Fibroblast of gingiva (primary cell): ENCODE data around the gene CCDC28B.
A peak's percentile ranks its signal among the peaks of the same experiment; 100 is the strongest.
"Not testable (repeated sequence)": the region's sequence is repeated elsewhere in the genome, so short reads cannot be mapped to it uniquely, and the experiment has no call there.

Experiments
- DNase-seq: peaks from one replicate; pipeline ENCODE4 v3.0.0-alpha.2; 2011; ENCODE audit warnings: low read depth

Gene CCDC28B

DNA sequence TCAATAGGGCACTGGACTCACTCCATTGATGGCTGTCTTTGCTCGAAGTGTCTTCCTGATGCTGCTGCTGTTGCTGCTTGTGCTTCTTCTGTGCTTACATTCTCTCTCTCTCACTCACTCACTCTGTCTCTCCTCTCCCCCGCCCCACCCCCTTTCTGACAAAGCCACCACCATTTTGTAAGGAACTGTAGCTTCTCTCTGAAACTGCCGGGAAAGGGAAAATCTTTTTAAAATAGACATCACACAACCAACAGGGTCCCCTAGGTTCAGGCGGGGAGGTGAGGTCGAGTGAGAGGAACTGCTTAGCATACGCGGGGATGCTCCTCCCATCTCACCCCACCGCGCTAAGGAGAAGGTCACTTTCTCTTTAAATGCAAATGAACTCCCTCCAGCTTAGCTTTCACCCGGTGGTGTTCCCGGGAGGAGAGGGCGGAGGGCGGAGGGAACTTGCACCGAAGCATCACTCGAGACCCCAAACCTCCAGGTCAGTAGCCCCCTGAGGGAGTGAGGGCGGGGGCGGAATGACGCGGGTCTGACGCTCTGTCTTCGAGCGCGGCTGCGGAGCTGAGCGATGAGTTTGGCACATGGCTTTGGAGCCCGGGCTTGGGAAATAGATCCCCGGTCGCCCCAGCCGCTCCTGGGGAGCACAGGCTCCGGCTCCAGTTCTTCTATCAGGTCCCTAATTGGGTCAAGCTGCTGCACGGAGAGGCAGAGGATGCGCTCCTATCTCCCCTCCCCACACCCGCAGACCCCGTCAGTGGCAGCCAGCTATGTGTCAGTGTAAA is at the start of gene CCDC28B:
Gene CCDC28B, plus strand, starts transcription at position 370 of the 785 bp plus-strand sequence. CDS start 1,341 bp downstream, outside the sequence.
- DNase-seq, result peak; percentile 67

DNA sequence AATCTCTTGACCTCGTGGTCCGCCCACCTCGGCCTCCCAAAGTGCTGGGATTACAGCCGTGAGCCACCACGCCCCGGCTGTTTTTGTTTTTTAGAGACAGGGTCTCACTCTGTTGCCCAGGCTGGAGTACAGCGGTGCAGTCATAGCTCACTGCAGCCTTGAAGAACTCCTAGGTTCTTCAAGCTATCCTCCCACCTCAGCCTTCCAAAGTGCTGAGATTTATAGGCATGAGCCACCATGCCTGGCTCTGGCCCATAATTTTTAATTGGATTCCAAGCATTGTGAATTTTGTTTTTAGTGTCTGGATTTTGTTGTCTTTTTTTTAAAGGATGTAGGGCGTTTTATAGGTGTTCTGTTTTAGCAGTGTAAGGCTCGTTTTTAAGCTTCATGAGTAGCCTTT is 49.5 kb upstream of the CCDC28B start:
- no peak for DNase-seq

DNA sequence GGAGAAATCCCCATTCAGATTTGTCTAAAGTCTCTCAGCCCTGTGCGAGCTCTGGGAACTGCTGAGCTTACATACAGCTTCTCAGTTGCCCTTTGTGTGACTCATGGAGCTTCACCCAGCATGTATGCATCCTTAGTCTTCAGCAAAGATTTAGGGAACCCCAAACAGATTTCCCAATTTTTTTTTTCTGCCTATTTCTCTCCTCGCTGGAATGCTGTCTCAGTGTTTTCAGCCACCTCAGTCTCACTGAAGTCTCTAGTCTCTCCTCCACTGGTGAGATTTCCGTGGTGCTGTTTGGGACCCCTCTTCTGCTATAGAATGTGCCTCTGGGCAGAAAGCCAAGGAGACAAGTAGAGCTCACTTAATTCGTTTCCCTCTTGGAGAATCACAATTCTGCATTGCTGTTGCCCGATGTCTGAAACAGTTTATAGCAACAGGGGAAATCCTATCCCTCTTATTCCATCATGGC is 49.0 kb upstream of the CCDC28B start:
- peak; percentile 29 for DNase-seq

DNA sequence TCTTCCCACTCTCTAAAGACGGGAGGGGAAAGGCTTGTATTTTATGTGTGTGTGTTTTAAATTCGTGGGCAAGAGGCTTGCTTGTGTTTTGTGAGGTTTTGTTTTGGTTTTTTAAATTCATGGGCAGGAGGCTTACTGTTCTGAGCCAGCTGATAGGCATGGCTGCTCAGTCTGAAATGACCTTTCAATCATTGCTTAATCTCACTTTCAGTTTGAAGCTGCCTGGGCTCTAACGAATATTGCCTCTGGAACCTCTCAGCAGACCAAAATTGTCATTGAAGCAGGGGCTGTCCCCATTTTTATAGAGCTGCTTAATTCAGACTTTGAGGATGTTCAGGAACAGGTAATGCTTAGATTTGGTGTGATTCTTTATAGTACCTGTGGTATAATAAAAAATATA is 41.2 kb upstream of the CCDC28B start:
- DNase-seq, result no peak

DNA sequence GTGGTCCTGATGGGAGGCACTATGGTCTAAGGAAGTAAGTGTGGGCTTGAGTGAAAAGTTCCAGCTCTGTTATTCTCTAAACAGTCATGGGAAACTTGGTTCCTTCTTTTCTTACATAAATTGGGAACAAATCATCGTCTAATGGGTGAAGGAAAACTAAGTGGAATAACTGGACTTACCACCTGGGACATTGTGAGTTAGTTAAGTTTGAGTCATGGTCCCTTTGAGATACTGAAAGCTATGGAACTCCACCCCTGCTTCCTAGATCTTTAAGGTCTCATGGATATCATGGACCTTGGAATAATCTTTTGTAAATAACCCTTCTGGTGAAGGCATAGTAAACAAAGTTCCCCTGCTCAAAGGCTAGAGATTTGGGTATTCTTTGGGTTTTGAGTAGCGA is 37.0 kb upstream of the CCDC28B start:
- DNase-seq, result no peak

DNA sequence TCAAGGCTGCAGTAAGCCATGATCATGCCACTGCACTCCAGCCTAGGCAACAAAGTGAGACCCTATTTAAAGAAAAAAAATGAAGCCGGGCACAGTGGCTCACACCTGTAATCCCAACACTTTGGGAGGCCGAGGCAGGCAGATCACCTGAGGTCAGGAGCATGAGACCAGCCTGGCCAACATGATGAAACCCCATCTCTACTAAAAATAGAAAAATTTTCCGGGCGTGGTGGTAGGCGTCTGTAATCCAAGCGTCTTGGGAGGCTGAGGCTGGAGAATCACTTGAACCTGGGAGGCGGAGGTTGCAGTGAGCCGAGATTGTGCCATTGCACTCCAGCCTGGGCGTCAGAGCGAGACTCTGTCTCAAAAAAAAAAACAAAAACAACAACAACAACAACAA is 34.8 kb upstream of the CCDC28B start:
- not testable (repeated sequence) for DNase-seq

DNA sequence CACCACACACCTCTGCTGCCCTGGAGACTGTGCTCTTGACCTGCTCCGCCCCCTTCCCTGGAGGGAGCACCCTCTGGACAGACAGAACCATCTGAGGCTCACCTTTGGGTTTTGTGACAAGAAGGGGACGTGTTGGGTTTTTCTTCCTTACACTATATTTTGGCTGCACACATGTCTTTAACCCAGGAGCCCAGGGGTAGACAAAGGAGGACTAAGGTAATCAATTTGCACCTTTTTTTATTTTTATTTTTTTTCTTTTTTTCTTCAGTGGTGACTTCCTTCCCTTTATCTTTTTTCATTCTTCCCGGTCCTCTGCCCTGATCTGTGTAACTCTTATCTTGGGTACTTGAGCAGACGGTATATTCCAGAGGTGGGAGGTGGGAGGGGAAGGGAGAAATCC is 29.4 kb upstream of the CCDC28B start:
- DNase-seq, result no peak

DNA sequence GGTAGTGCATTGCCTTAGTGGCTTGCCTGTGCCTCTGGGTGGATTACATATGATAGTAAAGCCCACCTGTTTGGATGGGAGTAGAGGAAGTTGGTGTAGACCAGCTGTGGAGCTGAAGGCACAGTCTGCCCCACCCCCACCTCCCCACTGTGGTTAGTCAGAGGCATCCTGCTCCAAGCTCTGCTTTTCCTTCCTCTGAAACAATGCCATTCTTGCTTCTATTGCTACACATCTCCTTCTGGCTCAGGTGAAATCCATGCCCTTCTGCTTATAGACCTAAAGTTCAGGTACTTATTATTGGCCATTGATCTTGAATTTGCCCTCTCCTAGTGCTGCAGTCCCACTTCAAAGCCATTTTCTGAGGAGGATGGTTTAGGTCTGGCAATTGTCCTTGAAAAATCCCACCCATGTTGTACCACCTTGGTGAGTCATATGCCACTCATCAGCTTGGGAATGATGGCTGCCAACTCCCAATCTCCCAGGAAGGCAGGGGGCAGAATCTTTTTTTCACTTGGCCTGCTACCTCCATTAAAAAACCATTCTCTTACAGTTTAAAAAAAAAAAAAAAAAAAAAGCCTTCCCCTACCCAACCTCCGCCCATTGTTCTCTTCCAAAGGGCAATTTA is 27.7 kb upstream of the CCDC28B start:
- DNase-seq, result no peak

DNA sequence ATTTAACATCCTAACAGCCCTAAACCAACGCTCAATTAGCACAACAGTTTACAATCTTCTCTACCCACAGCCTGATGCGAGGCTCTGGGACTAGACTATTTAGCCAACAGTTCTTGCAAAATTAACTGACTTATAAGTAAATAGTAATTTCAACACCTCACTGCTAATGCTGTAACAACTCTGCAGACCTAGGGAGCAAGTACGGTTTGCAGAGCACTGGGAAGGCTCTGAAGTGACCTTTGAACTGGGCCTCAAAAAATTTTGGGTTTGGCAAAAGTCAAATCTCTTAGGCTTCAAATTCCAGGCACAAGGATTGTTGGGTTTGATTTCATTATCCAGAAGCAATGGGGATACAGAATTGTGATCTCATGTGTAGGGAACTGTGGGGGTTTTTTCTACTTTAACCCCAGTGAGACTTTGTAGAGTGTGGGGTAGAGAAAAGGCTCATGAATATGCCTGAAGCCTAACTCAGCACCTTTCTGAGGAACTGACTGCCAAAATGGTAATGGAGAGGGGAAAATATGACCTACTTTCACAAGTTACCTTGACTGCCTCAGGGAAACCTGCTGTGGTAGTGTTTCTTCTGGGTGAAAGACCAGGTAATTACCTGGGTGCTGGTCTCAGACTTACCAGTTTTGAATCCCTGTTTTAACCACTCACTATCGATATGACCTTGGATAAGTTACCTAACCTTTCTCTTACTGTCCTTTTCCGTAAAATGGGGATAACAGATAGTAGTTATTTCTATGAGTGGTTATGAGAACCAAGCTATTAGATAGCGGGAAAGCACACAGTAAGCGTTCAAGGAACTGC is 21.8 kb upstream of the CCDC28B start:
- no peak for DNase-seq

DNA sequence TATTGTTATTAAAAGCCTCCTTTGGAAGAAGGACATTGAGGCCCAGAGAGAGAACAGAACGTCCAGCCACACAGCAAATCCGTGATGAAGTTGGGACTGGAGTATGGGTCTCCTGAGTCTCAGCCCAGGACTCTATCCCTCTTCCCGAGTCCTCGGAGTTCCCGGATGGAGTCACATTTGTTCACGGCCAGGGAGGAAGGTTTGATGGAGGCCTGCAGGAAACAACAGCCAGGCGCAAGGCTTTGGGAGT is 21.3 kb upstream of the CCDC28B start:
- DNase-seq, result no peak

DNA sequence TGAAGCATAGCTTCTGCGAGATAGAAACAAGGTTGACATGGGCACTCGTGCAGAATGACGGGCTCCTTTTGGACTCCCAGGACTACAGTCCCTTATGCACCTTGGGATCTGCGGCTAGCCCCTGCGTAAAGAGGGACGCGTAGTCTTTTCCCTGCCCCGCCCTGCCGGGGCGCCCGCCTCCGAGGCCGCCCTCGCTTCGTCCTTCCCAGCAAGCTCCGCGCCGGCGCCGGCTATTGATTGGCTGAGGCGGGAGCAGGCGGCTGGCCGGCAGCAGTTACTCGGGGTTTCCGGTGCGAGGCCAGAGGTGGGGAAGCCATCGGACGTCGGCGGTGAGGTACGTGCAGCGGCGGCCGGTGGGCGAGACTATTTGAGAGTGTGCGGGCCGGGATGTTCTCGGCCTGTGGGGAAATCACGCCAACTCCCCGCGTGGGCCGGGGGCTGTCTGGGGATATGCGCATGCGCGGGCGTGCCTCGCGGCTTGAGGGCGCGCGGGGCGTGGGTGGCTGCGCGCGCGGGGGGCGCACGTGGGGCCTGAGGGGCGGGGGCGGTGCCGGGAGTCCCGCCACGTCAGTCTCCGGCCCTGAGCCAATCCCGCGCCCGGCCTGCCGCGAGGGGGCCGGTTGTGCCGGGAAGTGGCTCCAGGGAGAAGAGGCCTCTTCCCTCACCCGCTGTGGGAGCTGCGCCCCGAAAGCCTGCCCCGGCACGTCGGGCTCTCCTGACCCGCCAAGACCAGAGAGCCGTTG is 20.8 kb upstream of the CCDC28B start, which contains the start of gene TXLNA:
Gene TXLNA, plus strand, starts transcription at position 233 of the 743 bp plus-strand sequence. CDS start 671 bp downstream, outside the sequence.
- peak; percentile 91 for DNase-seq

DNA sequence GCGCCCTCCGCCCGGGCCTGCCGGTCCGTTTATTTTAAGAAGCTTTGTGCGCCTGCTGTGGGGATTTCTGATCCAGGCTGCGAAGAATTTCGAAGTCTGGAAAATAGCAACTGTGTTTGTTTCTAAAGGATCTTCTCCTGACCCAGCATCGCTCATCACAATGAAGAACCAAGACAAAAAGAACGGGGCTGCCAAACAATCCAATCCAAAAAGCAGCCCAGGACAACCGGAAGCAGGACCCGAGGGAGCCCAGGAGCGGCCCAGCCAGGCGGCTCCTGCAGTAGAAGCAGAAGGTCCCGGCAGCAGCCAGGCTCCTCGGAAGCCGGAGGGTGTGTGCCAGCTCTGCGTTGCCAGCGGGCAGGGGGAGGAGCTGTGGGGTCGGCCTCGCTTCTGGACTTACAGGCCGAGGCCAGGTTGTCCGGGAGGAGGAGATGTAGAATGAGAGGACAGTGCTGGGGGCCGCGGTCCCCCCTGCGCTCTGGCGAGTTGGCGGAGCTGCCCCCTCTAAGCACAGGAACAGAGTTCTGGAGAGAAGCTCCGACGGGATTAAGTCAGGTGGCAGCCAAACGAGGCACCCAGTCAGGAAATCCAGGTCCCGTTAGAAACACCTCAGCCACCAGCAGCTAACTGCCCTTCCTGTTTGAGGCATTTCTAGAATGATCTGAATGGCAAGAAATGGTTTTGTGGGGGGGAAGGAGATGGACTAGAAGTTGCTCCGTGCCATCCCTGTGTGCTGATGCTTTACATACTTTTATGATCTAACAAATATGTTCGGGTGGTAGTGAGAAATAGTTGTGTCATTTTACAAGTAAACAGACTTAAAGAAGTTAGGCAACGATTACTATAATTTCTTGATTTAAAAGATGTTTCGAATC is 20.0 kb upstream of the CCDC28B start:
- DNase-seq, result peak; percentile 86

DNA sequence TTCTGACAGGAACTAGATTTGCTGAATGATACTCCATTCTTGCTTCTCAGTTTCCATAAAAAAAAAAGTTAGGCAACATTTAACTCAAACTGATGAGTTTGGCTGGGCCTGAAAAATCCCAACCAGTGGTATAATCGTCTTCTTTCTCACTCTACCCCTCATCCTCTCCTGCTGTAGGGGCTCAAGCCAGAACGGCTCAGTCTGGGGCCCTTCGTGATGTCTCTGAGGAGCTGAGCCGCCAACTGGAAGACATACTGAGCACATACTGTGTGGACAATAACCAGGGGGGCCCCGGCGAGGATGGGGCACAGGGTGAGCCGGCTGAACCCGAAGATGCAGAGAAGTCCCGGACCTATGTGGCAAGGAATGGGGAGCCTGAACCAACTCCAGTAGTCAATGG is 19.3 kb upstream of the CCDC28B start:
- no peak for DNase-seq

DNA sequence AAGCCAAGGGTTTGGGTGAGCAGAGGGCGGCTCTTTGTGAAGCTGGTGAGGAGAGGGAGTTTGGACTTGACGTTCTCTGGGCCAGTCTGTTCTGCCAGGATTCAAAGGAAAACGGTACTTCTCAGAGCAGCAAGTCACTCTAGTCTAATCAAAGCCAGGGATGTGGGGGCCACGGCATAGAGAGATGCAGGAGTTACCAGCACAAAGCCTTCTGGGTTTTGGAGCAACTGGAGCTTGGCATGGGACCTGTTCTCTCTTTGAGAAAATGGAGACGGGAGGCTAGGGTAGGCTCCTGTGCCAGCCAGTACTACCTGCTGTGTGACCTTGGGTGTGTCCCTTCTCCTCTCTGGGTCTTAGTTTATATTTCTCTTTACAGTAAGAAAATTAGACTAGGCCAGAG is 18.8 kb upstream of the CCDC28B start:
- no peak for DNase-seq

DNA sequence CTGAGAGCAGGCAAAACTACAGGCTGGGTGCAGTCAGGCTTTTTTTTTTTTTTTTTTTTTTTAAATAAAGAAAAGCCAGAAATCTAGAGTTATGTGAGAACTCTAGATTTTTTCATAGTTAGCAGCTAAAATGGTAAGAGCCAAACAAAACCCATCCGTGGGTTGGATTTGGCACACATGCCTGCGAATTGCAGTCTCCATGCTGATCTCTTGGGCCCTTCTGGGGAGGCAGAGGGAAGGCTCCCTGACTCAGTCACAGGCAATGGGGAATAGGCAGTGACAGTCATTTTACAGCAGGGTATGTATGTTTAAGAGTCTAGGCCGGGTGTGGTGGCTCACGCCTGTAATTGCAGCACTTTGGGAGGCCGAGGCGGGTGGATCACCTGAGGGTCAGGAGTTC is 18.3 kb upstream of the CCDC28B start:
- peak; percentile 17 for DNase-seq

DNA sequence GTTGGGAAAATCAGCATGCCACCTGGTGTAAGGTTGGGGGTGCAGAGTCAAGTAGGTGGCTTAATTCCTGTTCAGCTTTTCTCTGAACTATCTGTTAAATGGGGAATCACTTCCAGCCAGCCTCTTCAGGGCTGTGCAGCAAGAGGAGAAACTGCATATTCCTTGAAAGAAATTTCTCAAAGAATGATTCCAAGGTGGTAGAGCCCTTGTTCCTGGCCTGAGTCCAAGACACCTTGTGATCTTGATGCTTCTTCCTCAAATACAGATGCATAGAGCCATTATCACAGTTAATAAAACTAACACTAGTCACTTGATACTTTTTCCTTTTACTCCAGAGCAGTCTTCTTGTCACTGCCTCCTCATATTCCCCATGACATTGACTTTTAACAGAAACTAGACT is 15.7 kb upstream of the CCDC28B start:
- no peak for DNase-seq

DNA sequence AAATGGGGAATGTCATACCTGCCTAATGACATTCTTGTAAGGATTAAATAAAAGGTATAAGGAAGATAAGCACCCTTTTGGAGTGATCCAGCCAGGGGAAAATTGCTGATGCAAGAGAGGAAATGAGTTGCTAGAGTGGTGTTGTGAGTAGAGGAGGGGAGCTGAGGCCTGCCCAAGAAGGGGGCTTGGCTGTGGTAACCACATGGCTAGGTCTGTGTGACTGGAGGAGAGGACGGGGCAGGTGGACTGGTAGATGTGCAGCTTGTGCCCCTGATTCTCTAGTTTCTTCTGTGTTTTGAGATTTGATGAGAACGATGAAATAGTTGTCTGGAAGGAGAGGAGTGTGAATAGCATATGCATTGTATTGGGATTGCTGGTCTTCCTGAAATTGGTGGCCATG is 14.3 kb upstream of the CCDC28B start:
- DNase-seq, result no peak

DNA sequence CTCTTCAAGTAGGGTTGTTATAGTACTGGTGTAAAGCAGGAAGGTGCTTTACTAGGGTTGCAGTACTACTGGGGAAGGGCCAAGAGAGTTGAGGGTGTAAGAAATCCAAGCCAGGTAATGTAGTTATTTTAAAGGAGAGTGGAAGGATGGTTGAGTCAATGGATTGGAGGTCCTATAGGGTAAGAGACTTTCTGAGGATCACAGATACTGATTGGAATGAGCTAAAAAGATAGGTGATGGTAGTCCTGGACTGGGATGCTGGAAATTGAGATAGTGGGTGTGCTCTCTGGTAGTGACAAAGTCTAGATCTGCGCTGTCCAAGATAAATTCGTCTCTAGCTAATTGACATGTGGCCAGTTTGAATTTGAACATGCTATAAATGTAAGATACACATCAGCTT is 13.9 kb upstream of the CCDC28B start:
- DNase-seq, result no peak

DNA sequence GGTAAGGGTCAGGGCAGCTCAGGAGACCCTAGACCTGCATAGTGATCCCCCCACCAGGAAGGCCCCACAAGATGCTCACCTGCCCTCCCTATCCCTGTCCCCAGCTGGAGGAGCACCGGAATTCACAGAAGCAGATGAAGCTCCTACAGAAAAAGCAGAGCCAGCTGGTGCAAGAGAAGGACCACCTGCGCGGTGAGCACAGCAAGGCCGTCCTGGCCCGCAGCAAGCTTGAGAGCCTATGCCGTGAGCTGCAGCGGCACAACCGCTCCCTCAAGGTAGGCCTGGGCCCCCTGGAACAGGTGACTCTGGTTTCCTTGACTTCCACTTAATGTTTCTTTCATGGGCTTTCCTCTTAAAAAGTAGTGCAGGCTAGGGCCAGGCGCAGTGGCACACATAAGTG is 12.5 kb upstream of the CCDC28B start:
- DNase-seq, result no peak

DNA sequence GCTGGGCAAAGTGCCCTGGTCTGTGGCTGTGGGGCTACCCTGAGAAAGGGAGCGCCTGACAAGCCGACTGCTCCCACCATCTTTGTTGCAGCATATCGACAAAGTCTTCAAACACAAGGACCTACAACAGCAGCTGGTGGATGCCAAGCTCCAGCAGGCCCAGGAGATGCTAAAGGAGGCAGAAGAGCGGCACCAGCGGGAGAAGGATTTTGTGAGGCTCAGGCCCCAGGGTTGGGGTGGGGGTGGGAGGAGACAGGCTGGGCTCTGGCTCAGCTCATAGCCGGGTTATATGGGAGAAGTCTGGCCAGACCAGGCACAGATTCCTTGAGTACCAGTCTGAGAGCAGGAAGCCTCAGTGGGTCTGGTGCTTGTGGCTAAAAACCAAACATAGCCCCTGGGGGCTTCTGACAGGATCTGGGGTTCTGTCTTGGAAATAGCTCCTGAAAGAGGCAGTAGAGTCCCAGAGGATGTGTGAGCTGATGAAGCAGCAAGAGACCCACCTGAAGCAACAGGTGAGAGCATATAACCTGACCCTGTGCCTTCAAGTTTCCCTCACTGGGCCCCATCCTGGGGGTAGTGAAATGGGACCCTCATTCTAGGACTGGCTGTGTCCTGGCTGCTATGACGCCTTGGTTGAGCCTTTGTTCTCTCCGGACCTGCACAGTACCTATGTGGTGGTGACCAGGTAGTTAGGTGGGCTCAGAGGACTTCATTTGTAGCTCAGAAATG is 8.0 kb upstream of the CCDC28B start:
- DNase-seq, result no peak

DNA sequence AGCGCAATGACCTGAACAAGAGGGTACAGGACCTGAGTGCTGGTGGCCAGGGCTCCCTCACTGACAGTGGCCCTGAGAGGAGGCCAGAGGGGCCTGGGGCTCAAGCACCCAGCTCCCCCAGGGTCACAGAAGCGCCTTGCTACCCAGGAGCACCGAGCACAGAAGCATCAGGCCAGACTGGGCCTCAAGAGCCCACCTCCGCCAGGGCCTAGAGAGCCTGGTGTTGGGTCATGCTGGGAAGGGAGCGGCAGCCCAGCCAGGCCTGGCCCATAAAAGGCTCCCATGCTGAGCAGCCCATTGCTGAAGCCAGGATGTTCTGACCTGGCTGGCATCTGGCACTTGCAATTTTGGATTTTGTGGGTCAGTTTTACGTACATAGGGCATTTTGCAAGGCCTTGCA is 5.4 kb upstream of the CCDC28B start:
- DNase-seq, result no peak
